NCI-H526 treated with DMSO at 0.1 percent for 48 hours (cell line): ENCODE data around the gene SPEF2.
"Not testable (repeated sequence)": the region's sequence is repeated elsewhere in the genome, so short reads cannot be mapped to it uniquely, and the experiment has no call there.

ENCODE experiments used
- DNase-seq: peaks from one replicate; lab custom pipeline; 2025; lab: John Stamatoyannopoulos, UW

Gene SPEF2

DNA sequence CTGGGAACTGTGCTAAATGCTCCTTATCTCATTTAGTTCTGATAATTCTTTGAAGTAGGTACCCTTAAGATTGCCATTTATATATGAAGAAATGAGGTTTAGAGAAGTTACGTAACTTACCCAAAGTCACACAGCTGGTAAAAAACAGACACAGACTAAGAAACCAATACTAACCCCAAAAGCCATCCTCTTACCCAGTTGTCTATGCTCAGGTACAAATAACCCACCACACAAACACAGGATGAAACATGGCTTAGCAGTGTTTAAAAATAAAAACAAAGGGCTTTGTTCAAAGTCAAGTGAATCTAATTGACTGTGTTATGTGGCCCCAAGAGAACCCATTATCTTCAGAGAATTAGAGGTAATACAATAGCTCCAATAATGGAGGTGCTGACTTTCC is 202.0 kb downstream of the SPEF2 start:
- DNase-seq, result no peak

DNA sequence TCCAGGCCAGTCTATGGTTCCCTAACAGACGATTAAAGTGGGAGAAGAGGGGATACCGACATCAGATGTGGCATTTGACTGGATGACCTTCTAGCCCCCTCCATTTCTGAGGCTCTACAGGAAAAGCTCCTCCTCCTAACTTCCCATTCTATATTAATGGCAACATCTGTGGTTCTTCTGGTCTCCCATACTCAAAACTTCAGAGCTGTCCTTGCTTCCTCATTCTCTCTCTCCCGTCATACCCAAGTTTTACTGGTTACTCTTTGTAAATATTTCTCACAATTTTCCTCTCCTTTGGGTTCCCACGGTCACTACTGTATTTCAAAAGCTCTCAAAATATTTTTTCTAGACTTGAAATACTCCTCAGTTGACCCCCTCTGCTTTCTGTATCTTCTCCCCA is 203.1 kb downstream of the SPEF2 start:
- DNase-seq, result no peak

GRCh38 chr5:35821513-35821912 is 203.8 kb downstream of the SPEF2 start:
- no peak for DNase-seq

DNA sequence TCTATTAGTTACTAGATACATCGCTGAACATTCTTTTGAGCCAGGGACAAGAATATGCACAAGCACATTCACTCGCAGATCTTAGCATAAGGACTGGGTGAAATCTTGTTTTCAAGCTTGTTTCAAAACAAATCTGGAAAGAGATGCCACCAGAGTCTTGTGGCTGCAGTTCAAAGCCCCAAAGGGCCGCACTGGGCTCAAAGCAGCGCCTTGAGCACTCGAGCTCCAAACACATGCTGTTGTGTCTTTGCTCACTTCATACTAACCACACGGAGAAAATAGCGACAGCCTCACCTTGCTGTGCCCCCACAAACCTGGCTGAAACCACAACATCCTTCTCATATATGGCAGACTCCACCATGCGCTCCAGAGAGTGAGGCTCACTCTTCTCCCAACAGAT is 204.8 kb downstream of the SPEF2 start:
- no peak for DNase-seq

DNA sequence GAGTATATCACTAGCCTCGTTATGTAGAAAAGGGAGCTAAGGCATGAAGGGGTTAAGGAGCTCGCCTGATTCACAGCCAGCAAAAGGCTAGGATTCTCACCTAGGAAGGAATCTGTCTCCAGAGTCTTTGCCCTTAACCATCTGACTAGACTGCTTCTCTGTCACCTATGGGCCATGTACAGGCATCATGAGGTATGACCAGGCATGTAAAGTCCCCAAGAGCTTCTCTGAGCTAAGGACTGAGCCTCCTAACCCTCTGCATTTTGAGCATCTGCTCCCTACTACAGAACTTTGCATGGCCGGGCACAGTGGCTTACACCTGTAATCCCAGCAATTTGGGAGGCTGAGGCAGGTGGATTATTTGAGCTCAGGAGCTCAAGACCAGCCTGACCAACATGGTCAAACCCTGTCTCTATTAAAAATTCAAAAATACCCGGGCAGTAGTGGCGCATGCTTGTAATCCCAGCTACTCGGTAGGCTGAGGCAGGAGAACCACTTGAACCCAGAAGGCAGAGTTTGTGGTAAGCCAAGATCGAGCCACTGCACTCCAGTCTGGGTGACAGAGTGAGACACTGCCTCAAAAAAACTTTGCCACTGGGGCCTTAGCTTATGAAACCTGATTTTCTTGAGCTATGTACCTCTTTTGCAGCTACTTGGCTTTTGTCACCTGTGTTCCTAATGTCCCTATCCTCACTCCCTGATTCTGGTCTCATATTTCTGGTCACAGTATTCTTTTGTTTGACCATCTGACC is 205.9 kb downstream of the SPEF2 start:
- DNase-seq, result no peak

DNA sequence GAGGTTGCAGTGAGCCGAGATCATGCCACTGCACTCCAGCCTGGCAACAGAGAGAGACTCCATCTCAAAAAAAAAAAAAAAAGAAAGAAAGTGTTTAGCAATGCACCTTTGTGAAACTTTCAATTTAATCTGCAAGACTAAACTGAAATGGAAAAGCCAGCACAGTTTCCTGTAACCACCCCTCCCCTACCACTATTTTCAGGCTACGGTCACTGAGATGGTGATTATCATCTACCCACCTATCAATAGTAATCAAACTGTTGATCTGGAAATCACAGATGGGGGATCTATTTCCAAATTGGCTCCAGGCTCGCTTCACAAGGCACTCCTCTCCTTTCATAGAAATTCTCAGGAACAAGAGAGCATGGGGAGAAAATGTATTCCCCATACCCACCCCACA is 208.4 kb downstream of the SPEF2 start:
- no peak for DNase-seq

- no peak for DNase-seq
These were observed 208.9 kb downstream of the SPEF2 start for GRCh38 chr5:35826554-35826953.

- no peak for DNase-seq
These were observed 210.5 kb downstream of the SPEF2 start for GRCh38 chr5:35828082-35828598.

DNA sequence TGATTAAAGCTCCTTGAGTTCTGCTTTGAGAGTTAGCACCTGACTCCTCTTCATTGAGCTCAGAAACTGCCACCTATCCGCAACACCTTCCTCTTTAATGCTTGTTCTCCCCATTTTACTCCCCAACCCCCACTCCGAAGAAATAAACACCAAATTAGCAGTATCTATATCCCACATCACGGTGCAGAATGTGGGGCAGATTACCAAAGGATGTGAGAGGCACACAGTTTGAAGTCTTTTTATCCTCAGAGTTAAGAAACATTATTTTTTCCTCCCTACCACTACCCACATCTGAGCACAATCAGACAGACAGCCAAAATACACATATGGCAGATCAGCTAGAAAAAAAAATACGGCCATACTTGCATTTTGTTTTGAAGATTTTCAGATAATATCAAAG is 212.9 kb downstream of the SPEF2 start:
- DNase-seq, result no peak

DNA sequence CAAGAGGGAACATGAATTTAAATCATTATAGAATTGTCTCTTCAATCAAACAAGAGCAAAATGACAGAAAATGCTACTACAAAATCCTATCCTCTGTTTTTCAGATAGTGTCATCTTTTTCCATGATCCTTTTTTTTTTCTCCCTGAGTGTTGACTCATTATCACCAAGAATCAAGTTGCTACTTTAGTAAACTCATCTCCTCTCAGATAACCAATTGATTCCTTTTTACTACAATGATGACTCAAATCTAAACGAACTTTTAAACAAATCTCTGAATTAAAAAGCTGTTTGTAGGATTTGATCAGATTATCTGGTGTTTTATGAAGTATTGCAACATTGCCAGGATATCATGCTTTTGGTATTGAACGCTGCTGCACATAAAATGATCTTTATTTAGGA is 215.1 kb downstream of the SPEF2 start:
- no peak for DNase-seq

GRCh38 chr5:35833224-35833623 is 215.6 kb downstream of the SPEF2 start:
- DNase-seq, result no peak

DNA sequence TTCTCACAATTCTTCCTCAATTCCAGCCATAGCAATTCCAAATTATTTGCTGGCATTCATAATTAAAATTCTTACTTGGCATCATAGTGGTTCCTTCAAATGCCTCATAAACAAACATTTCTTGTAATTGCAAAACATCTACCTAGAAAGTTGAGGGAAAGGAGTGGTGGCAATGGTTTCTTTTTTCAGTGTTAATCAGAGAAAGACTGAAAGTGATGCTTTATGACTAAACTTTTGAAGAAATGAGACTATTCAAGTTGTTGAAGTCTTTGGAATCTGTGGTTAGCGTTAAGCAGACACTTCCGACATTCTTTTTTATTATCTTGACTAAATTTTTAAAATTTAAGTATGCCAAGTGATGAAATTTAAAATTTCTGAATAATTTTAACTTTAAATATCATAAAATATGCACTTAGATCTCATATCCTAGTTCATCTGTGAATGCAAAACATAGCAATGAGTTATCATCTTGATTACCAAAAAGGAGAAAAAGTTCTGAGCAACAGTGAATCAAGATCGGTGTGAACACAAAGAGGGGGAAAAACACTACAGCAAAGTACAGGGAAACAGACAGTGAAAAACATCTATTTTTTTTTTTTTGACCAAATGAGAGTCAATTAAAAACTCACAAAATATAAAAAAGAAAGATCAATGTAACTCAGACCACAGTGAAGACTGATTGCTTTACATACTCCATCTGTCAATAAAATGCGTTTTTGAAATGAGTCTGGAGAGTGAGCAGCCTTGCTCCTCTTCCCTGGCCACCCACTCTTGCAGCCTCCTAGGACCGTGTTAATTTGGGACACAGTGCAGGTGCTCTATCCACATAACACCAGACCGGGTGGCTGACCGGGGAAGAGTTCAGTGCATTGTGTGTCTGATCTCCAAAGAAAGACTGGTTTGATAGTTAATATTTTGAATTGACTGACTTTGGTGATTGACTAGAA is 218.4 kb downstream of the SPEF2 start:
- no peak for DNase-seq

- DNase-seq, result no peak
These were observed 220.8 kb downstream of the SPEF2 start for GRCh38 chr5:35838370-35839042.

DNA sequence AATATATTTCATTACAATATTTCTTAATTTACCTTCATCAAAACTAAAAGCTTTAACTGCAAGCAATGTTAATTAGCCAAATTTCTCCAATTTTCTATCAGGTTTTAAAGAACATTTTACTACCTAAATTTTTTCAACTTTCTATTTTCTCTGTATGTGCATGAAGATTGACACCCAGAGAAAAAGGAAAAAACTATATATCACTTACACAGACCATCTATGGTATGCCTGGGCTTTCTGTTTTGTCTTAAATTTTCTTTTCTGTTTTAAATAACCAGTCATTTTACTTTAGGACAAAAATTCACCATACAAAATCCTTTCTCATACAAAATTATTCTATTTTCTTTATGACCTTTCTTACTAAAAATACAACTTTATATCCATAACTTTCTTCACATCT is 225.2 kb downstream of the SPEF2 start:
- no peak for DNase-seq

- DNase-seq, result not testable (repeated sequence)
These were observed 227.8 kb downstream of the SPEF2 start for GRCh38 chr5:35845508-35845907.

GRCh38 chr5:35847491-35847890 is 229.8 kb downstream of the SPEF2 start:
- DNase-seq, result no peak

- no peak for DNase-seq
These were observed 230.3 kb downstream of the SPEF2 start for GRCh38 chr5:35847961-35848360.

GRCh38 chr5:35849860-35850259 is 232.2 kb downstream of the SPEF2 start:
- DNase-seq, result no peak

GRCh38 chr5:35850967-35851680 is 233.5 kb downstream of the SPEF2 start:
- no peak for DNase-seq

GRCh38 chr5:35852084-35852734 is 234.5 kb downstream of the SPEF2 start:
- no peak for DNase-seq

- no peak for DNase-seq
These were observed 235.1 kb downstream of the SPEF2 start for GRCh38 chr5:35852773-35853172.
